ENCODE results near the gene SLC35C1. TPM values are rescaled to one million over a fixed set of nuclear protein-coding genes. Genes with fewer than 3 reads are reported as not detected.

SLC35C1 gene
- total and polyA plus RNA-seq, 2 of the 13 experiments (the other 11 are each of a cell fraction or from before 2014, with no cell fraction given): 2.9 to 7.0 TPM

DNA sequence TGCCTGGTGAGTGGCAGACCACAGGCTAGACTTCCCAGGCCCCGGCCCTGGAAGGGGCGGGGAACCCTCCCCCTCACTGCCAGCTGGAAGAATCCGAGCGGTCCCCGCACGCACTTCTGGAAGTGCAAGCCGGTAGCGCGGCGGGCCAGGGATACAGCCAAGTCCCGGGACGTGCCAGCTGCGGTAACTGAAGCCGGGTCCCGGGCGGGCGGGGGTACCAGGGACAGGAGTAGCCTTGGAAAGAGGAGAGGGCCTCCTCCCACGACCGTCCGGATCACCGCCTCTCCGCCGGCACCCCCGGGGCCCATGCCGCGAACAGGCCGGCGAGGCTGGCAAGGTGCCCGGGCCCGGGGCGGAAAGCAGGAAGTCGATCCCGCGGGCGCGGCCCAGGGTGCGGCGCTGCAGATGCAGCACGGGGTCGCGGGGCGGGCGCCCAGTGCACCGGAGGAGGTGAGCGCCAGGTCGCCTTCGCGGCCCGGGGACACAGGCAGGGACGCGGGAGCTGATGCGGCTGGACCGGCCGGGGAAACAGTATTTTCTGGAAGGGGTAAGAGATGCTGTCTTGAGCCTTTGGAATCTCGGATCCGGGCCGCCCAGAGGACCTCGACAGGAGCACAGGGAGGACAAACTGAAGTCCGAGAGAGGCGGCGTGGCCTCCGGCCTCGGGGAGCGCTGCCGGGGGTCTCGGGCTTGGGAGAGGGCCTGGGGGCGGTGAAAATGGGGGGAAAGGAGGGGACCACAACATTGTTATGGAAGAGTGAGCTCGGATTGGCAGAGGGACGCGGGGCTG lies 783 bp upstream of the SLC35C1 start (continued):
- TF ChIP-seq AHDC1 (CRISPR knock-in tag; IDR thresholded peaks at IDR 0.05; ENCODE audit: borderline replicate concordance): 0 out of 2 replicates have a peak, but pooled peaks have one; percentile 38
- TF ChIP-seq AKAP8 (CRISPR knock-in tag; IDR thresholded peaks at IDR 0.05): 0 out of 2 replicates have a peak, but pooled peaks have one; percentile 12
- peak; percentile 76 for TF ChIP-seq MYPOP (CRISPR knock-in tag; IDR thresholded peaks at IDR 0.05)
- peak; percentile 48 for TF ChIP-seq AGO2 (optimal IDR thresholded peaks at IDR 0.05; ENCODE audit: low read depth, low read length)
- peak; percentile 52; the same call in 1 of the 2 replicates for TF ChIP-seq KAT8 (CRISPR knock-in tag; IDR thresholded peaks at IDR 0.05)
- TF ChIP-seq ZNF749 (CRISPR knock-in tag; IDR thresholded peaks at IDR 0.05; ENCODE audit: borderline replicate concordance): peak; percentile 79; the same call in 1 of the 2 replicates
- no peak for TF ChIP-seq ZFP82 (CRISPR knock-in tag; IDR thresholded peaks at IDR 0.05; ENCODE audit: borderline replicate concordance)
- TF ChIP-seq ZNF737 (CRISPR knock-in tag; IDR thresholded peaks at IDR 0.05; ENCODE audit: borderline replicate concordance): no peak
- TF ChIP-seq, protein P1, sequence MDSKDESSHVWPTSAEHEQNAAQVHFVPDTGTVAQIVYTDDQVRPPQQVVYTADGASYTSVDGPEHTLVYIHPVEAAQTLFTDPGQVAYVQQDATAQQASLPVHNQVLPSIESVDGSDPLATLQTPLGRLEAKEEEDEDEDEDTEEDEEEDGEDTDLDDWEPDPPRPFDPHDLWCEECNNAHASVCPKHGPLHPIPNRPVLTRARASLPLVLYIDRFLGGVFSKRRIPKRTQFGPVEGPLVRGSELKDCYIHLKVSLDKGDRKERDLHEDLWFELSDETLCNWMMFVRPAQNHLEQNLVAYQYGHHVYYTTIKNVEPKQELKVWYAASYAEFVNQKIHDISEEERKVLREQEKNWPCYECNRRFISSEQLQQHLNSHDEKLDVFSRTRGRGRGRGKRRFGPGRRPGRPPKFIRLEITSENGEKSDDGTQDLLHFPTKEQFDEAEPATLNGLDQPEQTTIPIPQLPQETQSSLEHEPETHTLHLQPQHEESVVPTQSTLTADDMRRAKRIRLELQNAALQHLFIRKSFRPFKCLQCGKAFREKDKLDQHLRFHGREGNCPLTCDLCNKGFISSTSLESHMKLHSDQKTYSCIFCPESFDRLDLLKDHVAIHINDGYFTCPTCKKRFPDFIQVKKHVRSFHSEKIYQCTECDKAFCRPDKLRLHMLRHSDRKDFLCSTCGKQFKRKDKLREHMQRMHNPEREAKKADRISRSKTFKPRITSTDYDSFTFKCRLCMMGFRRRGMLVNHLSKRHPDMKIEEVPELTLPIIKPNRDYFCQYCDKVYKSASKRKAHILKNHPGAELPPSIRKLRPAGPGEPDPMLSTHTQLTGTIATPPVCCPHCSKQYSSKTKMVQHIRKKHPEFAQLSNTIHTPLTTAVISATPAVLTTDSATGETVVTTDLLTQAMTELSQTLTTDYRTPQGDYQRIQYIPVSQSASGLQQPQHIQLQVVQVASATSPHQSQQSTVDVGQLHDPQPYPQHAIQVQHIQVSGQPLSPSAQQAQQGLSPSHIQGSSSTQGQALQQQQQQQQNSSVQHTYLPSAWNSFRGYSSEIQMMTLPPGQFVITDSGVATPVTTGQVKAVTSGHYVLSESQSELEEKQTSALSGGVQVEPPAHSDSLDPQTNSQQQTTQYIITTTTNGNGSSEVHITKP (CRISPR knock-in tag; IDR thresholded peaks at IDR 0.05; ENCODE audit: low read depth): no peak
- TF ChIP-seq THAP8 (CRISPR knock-in tag; IDR thresholded peaks at IDR 0.05; ENCODE audit: borderline replicate concordance): 0 out of 2 replicates have a peak, but pooled peaks have one; percentile 5
- no peak for TF ChIP-seq MED1 (CRISPR knock-in tag; IDR thresholded peaks at IDR 0.05)
- TF ChIP-seq ZGPAT (CRISPR knock-in tag; IDR thresholded peaks at IDR 0.05): peak; percentile 28; the same call in 1 of the 2 replicates
- no peak for TF ChIP-seq ZBTB7B (CRISPR knock-in tag; IDR thresholded peaks at IDR 0.05)

Data from HepG2 (cell line).